ENCODE data around the gene TNK2.

DNA sequence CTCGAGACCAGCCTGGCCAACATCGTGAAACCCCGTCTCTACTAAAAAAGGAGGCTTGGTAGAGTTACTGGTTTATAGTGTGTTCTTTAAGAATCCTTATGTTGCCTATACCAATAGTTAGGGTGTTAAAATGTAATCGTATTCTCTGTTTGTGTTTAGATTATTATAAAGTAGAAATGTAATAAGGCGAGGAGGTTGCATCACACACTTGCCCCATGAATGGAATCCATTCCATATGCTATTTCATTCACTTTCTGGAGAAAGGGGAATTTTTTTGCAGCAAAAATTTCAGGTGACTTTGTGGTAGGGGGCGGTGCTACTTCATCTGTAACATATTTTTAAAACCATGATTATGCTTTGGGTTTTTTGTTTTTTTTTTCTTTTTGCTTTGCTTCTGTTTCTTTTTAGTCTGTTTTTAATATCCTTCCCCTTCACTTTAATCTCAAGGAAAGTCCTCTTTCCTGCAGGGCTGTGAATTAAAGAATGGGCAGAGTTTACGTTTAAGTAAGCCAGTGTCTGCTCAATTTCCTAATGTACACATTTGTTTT lies 63.6 kb downstream of the TNK2 start:
- TF ChIP-seq, protein P1, sequence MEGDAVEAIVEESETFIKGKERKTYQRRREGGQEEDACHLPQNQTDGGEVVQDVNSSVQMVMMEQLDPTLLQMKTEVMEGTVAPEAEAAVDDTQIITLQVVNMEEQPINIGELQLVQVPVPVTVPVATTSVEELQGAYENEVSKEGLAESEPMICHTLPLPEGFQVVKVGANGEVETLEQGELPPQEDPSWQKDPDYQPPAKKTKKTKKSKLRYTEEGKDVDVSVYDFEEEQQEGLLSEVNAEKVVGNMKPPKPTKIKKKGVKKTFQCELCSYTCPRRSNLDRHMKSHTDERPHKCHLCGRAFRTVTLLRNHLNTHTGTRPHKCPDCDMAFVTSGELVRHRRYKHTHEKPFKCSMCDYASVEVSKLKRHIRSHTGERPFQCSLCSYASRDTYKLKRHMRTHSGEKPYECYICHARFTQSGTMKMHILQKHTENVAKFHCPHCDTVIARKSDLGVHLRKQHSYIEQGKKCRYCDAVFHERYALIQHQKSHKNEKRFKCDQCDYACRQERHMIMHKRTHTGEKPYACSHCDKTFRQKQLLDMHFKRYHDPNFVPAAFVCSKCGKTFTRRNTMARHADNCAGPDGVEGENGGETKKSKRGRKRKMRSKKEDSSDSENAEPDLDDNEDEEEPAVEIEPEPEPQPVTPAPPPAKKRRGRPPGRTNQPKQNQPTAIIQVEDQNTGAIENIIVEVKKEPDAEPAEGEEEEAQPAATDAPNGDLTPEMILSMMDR (conservative IDR thresholded peaks at IDR 0.05; ENCODE audit: low read depth, low read length), result no peak
- no peak for TF ChIP-seq EZH2 (IDR thresholded peaks at IDR 0.05; ENCODE audit: borderline replicate concordance, low read depth, low read length, poor library complexity, severe bottlenecking)

Data from A673 (cell line).